ENCODE results near the gene EPB42. TPM values are rescaled to one million over a fixed set of nuclear protein-coding genes. Genes with fewer than 3 reads are reported as not detected.

EPB42 gene
- total and polyA plus RNA-seq, 2 experiments from 2014 or later = 0.57 to 1.00 TPM

GRCh38 chr15:43267439-43267838 lies 46.6 kb upstream of the EPB42 start:
- Histone ChIP-seq H3K4me3 (no peak overlapping the region), H4K20me1 (ENCODE audit: insufficient read depth, poor library complexity, severe bottlenecking) (no peaks in the 10 kb centered on the region), H3K36me3 (replicated peaks; ENCODE audit: insufficient read depth, low read depth) (no peaks in the 10 kb centered on the region), H3K27ac (no peak overlapping the region), H3K79me2 (no peaks in the 10 kb centered on the region), H3K9me2 (replicated peaks; ENCODE audit: insufficient read depth) (no peaks in the 10 kb centered on the region), H3K4me2 (no peak overlapping the region), H3K9me3 (ENCODE audit: low read depth) (no peaks in the 10 kb centered on the region), H2AFZ (no peak overlapping the region), H3K27me3 (peaks cover 30% of the 10 kb centered on the region), H3K4me1 (ENCODE audit: insufficient read depth) (no peaks in the 10 kb centered on the region)
- no peak for DNase-seq (ENCODE audit: low spot score)
- TF ChIP-seq CTCF (IDR thresholded peaks at IDR 0.05; ENCODE audit: poor library complexity) (no peak), EZH2 (IDR thresholded peaks at IDR 0.05; ENCODE audit: borderline replicate concordance) (no peak), EZH2phosphoT487 (IDR thresholded peaks at IDR 0.05; ENCODE audit: low read depth, severe bottlenecking, unreplicated experiment) (no peak)
- 94% methylated on average over 2 of the region's 2 CpGs for WGBS (ENCODE audit: low lambda C conversion rate, missing lambda C conversion rate)

- H3K4me3 ChIP-seq = no peak within 1 kb of the TSS
- no peak within 1 kb of the TSS for H3K27ac ChIP-seq
- peak; percentile 14 for DNase-seq (ENCODE audit: low spot score)
- H2AFZ ChIP-seq = no peak within 1 kb of the TSS
- TF ChIP-seq EZH2phosphoT487 (IDR thresholded peaks at IDR 0.05; ENCODE audit: low read depth, severe bottlenecking, unreplicated experiment) = no peak
- TF ChIP-seq CTCF (IDR thresholded peaks at IDR 0.05; ENCODE audit: poor library complexity) = no peak
- TF ChIP-seq EZH2 (IDR thresholded peaks at IDR 0.05; ENCODE audit: borderline replicate concordance) = no peak
- no peaks in the 10 kb centered on the region for H3K9me2 ChIP-seq (replicated peaks; ENCODE audit: insufficient read depth)
- peaks cover 30% of the 10 kb centered on the region for H3K27me3 ChIP-seq
- no peaks in the 10 kb centered on the region for H3K36me3 ChIP-seq (replicated peaks; ENCODE audit: insufficient read depth, low read depth)
- no peaks in the 10 kb centered on the region for H3K9me3 ChIP-seq (ENCODE audit: low read depth)
- WGBS (ENCODE audit: low lambda C conversion rate, missing lambda C conversion rate) = 78% methylated on average over 8 of the region's 8 CpGs
- H3K4me1 ChIP-seq (ENCODE audit: insufficient read depth) = no peaks in the 10 kb centered on the region
- H3K4me2 ChIP-seq = no peak within 1 kb of the TSS
- H3K79me2 ChIP-seq = no peaks in the 10 kb centered on the region
- no peaks in the 10 kb centered on the region for H4K20me1 ChIP-seq (ENCODE audit: insufficient read depth, poor library complexity, severe bottlenecking)
These were observed 46.0 kb upstream of the EPB42 start, which contains the start of gene TGM5 for GRCh38 chr15:43266834-43267233. TGM5 (minus strand) TSS chr15:43266928; CDS start chr15:43266849, 79 bp downstream.

- no peak for DNase-seq (ENCODE audit: low spot score)
- 94% methylated on average over 2 of the region's 2 CpGs for WGBS (ENCODE audit: low lambda C conversion rate, missing lambda C conversion rate)
These were observed 45.6 kb upstream of the EPB42 start for GRCh38 chr15:43266386-43266785.

More at GRCh38 chr15:43266386-43266785, 45.6 kb upstream of the EPB42 start:
- Histone ChIP-seq H3K36me3 (replicated peaks; ENCODE audit: insufficient read depth, low read depth) (no peaks in the 10 kb centered on the region), H3K27ac (no peak overlapping the region), H3K9me2 (replicated peaks; ENCODE audit: insufficient read depth) (no peaks in the 10 kb centered on the region), H3K79me2 (no peaks in the 10 kb centered on the region), H3K4me1 (ENCODE audit: insufficient read depth) (no peaks in the 10 kb centered on the region), H3K9me3 (ENCODE audit: low read depth) (no peaks in the 10 kb centered on the region), H3K27me3 (peaks cover 30% of the 10 kb centered on the region), H2AFZ (no peak overlapping the region), H4K20me1 (ENCODE audit: insufficient read depth, poor library complexity, severe bottlenecking) (no peaks in the 10 kb centered on the region), H3K4me3 (no peak overlapping the region), H3K4me2 (no peak overlapping the region)
- no peak for TF ChIP-seq EZH2 (IDR thresholded peaks at IDR 0.05; ENCODE audit: borderline replicate concordance)
- no peak for TF ChIP-seq EZH2phosphoT487 (IDR thresholded peaks at IDR 0.05; ENCODE audit: low read depth, severe bottlenecking, unreplicated experiment)
- TF ChIP-seq CTCF (IDR thresholded peaks at IDR 0.05; ENCODE audit: poor library complexity) = no peak
